ENCODE results near the gene TRPM2.
"Not testable (repeated sequence)": the region's sequence is repeated elsewhere in the genome, so short reads cannot be mapped to it uniquely, and the experiment has no call there.

TRPM2 gene

DNA sequence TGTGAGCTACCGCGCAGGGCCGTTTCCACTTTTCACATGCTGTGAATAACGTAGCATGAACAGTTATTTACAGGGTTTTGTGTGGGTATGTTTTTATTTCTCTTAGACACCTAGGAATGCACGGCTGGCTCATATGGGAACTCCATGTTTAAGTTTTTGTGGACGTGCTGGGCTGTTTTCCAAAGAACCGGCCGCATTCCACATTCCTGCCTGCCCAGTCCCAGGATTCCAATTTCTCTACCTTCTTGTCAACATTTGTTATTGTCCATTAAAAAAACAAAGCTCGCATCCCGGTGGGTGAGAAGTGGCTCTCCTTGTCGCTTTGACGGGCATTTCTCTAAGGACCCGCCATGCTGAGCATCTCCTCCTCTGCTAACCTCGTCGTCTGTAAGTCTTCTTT is 54.8 kb downstream of the TRPM2 start:
- no peak for DNase-seq (ENCODE audit: low read depth)
- TF ChIP-seq, protein P1, sequence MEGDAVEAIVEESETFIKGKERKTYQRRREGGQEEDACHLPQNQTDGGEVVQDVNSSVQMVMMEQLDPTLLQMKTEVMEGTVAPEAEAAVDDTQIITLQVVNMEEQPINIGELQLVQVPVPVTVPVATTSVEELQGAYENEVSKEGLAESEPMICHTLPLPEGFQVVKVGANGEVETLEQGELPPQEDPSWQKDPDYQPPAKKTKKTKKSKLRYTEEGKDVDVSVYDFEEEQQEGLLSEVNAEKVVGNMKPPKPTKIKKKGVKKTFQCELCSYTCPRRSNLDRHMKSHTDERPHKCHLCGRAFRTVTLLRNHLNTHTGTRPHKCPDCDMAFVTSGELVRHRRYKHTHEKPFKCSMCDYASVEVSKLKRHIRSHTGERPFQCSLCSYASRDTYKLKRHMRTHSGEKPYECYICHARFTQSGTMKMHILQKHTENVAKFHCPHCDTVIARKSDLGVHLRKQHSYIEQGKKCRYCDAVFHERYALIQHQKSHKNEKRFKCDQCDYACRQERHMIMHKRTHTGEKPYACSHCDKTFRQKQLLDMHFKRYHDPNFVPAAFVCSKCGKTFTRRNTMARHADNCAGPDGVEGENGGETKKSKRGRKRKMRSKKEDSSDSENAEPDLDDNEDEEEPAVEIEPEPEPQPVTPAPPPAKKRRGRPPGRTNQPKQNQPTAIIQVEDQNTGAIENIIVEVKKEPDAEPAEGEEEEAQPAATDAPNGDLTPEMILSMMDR (IDR thresholded peaks at IDR 0.05; ENCODE audit: low read depth, low read length, missing control alignments), result no peak
- no peak overlapping the region for H3K4me3 ChIP-seq (ENCODE audit: low read depth, low read length)

DNA sequence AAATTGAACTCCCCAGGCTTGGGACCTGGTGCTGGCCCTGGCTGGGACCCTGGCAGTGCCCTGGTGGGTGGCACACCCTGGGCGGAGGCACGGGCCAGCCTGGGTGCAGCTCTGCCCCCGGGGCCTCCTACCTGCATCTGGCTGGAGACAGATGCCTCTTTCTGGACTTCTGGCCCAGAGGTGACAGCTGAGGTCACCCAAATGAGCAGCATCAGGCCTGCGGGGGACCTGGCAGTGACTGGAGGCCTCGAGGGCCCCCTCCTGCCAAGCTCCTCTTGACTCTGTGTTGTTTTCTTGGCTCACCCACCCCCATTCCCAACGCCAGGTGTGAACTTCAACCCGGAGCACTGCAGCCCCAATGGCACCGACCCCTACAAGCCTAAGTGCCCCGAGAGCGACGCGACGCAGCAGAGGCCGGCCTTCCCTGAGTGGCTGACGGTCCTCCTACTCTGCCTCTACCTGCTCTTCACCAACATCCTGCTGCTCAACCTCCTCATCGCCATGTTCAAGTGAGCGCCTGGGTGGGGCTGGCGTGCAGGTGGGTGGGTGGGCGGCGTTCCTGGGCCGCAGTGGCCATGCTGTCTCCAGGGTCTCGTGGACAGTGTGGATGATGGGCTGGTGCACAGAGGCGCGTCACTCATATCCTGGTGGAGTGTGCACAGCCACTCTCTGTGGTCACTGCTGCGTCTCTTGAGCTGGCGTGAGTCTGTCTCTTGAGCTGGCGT is 60.3 kb downstream of the TRPM2 start:
- no peak overlapping the region for H3K4me3 ChIP-seq (ENCODE audit: low read depth, low read length)
- no peak for DNase-seq (ENCODE audit: low read depth)
- TF ChIP-seq, protein P1 (IDR thresholded peaks at IDR 0.05; ENCODE audit: low read depth, low read length, missing control alignments), result no peak

DNA sequence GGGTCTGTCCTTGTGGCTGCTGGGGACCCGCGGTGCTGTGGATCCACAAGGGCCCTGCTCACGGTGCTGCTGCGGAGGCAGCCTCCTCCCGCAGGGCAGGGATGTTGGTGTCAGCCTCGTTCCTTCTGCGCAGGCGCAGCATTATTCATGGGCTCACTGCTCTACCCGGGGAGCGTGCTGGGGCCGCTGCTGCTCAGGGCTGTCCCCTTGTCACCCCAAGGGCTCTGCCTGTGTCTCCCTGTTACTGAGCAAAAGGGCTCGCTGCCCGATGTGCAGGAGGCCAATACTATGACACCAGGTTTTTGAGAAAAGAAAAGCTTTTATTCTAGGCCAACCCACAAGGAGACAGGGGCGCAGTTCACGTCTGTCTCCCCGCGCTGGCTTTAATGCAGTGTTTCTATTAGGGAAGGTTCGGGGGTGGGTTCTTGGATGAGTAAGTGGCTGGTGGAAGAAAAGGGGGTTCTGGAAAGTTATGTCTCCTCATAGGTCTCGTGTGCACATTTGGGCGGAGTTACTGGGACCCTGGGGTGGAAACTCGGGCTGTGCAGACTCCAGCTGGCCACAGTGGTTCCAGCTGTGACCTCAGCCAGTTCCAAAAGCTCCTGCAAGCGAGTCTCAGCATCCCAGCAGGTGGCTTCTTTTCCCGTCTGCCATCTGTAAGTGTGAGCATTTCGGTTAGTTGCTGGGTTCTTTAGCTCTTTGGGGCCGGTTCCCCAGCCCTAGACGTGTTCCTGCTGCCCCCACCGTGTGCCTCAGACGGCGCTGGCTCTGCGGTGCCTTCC is 61.1 kb downstream of the TRPM2 start:
- no peak overlapping the region for H3K4me3 ChIP-seq (ENCODE audit: low read depth, low read length)
- TF ChIP-seq, protein P1 (IDR thresholded peaks at IDR 0.05; ENCODE audit: low read depth, low read length, missing control alignments), result no peak
- no peak for DNase-seq (ENCODE audit: low read depth)

DNA sequence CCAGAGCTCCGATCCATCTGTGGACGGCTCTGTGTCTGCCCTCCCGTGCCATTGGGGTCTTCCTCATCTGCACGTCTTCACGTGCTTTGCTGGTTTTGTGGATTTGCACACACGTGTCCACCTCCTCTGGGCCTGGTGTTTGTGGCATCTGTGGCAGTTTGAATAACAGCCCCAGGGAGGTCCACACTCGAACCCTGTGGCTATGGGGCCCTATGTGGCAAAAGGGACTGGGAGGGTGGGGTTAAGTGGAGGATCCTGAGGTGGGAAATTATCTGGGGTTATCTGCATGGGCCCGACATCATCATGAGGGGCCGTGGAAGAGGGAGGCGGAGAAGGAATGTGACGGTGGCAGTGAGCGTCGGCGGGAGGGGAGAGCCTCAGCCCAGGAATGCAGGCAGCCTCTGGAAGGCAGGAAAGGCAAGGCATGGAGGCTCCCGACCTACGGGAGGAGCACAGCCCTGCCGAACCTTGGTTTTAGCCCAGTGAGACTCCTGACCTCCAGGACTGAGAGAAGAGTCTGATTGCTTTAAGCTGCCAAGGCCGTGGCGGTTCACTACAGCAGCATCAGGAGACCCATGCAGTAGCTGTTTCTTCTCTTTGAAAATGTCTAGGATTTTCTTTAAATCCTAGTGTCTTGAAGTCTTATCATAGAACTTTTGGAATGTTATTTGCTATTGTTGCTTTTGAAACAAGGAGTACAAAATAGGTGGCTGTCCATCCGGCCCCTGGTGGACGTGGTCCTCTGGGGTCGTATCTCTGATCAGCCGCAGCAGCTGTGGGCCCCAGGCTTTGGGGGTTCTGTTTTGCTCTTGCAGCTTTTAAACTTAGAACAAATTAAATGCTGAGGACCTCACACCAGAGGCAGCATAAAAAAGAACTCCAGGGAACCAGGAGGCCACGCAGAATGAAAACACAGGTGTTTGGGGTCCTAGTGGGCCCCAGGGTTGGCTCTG is 61.9 kb downstream of the TRPM2 start:
- TF ChIP-seq, protein P1 (IDR thresholded peaks at IDR 0.05; ENCODE audit: low read depth, low read length, missing control alignments), result no peak
- H3K4me3 ChIP-seq (ENCODE audit: low read depth, low read length), result no peak overlapping the region
- DNase-seq (ENCODE audit: low read depth), result no peak

DNA sequence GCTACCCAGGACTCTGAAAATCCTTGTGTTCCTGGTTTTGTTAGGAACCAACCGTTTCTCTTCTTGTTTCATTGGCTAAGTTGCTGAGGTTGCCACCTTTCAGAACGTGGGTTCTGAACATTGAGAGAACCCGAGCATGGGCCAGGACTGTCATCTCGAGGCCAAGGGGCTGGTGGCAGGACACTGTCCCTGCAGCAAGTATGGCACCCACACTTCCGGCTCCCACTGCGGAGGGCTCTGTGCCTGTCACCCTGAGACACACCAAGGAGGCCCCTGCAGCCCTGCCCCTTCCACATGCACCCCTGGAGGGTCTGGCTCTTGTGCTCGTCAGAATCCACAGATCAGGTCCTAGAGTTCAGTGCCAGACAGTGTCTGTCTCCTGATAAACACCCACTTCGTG is 62.8 kb downstream of the TRPM2 start:
- H3K4me3 ChIP-seq (ENCODE audit: low read depth, low read length), result no peak overlapping the region
- TF ChIP-seq, protein P1 (IDR thresholded peaks at IDR 0.05; ENCODE audit: low read depth, low read length, missing control alignments), result no peak
- no peak for DNase-seq (ENCODE audit: low read depth)

DNA sequence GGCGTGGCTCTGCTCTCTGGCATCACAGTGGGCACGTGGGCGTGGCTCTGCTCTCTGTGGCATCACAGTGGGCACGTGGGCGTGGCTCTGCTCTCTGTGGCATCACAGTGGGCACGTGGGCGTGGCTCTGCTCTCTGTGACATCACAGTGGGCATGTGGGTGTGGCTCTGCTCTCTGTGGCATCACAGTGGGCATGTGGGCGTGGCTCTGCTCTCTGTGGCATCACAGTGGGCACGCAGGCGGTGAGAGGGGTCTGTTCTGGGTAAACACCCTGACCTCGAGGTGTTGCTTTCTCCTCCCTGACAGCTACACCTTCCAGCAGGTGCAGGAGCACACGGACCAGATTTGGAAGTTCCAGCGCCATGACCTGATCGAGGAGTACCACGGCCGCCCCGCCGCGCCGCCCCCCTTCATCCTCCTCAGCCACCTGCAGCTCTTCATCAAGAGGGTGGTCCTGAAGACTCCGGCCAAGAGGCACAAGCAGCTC is 64.2 kb downstream of the TRPM2 start:
- not testable (repeated sequence) for H3K4me3 ChIP-seq (ENCODE audit: low read depth, low read length); DNase-seq (ENCODE audit: low read depth)
